Choroid plexus epithelial cell (primary cell): ENCODE results near the gene TNFRSF1B.

ENCODE experiments used
- DNase-seq: peaks from one replicate; pipeline ENCODE4 v3.0.0-alpha.2; 2010; ENCODE audit warnings: low read depth
- H3K4me3 ChIP-seq: 2 replicates; pipeline ENCODE4 v1.5.1; 2011; ENCODE audit warnings: low read depth, mild to moderate bottlenecking, control low read depth, low read length, moderate library complexity
- TF ChIP-seq, protein P1 (sequence below): conservative IDR thresholded peaks from 2 replicates; pipeline ENCODE4 v1.5.1; 2011; ENCODE audit warnings: low read depth, mild to moderate bottlenecking, control low read depth, inconsistent platforms, low read length, moderate library complexity

Gene TNFRSF1B

DNA sequence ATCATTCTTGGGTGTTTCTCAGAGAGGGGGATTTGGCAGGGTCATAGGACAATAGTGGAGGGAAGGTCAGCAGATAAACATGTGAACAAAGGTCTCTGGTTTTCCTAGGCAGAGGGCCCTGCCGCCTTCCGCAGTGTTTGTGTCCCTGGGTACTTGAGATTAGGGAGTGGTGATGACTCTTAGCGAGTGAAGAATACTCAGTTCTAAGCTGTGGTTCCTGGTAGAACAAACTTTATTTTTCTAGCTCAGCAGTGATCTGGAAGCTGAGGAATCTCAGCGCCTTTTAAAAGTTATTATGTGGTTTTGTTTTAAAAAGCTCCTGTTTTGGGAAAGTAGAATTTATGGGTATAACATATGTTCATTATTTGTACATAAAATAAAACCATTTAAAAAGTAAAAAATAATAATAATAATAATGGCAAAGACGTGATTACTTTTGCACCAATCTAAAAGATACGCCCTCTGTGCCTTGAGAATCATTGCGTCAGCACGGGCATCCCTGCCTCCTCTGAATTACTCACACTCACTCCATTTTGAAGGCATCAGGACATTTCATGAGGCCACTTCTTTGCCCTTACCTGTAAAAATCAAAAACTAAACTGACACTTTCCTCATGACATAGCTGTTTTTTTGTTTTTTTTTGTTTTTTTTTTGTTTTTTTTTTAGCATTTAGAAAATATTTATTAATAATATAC, 29.7 kb upstream of the TNFRSF1B start:
- no peak for DNase-seq
- H3K4me3 ChIP-seq, result no peak overlapping the region
- TF ChIP-seq, protein P1, sequence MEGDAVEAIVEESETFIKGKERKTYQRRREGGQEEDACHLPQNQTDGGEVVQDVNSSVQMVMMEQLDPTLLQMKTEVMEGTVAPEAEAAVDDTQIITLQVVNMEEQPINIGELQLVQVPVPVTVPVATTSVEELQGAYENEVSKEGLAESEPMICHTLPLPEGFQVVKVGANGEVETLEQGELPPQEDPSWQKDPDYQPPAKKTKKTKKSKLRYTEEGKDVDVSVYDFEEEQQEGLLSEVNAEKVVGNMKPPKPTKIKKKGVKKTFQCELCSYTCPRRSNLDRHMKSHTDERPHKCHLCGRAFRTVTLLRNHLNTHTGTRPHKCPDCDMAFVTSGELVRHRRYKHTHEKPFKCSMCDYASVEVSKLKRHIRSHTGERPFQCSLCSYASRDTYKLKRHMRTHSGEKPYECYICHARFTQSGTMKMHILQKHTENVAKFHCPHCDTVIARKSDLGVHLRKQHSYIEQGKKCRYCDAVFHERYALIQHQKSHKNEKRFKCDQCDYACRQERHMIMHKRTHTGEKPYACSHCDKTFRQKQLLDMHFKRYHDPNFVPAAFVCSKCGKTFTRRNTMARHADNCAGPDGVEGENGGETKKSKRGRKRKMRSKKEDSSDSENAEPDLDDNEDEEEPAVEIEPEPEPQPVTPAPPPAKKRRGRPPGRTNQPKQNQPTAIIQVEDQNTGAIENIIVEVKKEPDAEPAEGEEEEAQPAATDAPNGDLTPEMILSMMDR, result no peak

DNA sequence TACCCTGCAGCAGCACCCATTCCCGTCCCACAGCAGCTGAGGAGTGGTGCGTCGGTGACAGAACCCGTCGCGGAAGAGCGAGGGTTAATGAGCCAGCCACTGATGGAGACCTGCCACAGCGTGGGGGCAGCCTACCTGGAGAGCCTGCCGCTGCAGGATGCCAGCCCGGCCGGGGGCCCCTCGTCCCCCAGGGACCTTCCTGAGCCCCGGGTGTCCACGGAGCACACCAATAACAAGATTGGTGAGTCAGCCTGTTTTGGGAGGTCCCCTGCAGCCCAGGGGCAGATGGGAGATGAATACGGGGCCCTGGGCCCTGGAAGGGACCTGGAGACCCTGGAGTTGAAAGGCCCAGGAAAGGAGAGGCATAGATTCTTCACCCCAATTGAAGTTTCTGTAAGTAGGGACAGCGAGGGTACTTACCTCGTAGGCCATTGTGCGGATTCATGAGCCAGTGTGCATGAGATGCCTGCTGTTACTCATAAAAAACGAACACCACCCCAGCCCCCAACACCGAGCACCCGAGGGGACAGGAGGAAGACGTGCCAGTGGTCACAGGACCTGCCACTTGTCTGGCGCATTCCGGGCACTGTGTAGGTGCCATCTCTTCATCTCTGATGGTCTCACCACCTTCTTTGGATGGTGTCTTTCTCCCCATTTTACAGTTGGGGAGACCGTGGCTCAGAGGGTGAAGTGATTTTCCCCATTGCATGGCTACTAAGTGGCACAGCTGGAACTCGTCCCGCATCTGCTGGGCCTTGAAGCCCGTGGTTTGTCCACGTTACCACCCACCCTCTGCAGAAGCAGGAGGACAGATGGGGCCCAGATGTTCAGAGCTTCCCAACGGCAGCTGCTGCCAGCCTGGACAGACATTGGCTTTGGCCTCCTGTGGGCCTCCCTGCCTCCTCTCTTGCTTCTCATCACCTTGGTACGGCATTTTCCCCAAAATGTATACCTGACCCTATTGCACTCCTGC, 28.3 kb upstream of the TNFRSF1B start:
- DNase-seq, result no peak
- TF ChIP-seq, protein P1, result no peak

DNA sequence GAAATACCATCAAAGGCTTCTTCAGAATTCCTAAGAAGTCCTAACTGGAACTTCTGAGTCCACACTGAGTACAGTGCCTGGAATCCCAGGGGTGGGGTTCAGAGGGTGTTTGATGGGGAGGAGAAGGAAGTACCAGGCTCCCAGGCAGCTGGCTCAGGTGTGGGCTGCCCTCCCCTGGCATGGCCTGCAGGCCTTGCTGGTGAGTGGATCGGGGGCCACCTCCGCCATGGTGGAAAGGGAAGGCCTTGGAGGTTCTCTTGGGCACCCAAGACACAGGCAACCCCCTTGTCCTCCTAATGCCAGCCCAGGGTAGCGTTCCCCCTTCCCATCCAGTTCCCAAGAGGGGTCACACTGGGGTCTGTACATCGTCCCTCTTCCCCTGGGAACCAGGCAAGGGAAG, 26.8 kb upstream of the TNFRSF1B start:
- no peak for DNase-seq
- TF ChIP-seq, protein P1, result no peak
- H3K4me3 ChIP-seq, result no peak overlapping the region

More for the DNA sequence above, 28.3 kb upstream of the TNFRSF1B start:
- H3K4me3 ChIP-seq, result no peak overlapping the region

DNA sequence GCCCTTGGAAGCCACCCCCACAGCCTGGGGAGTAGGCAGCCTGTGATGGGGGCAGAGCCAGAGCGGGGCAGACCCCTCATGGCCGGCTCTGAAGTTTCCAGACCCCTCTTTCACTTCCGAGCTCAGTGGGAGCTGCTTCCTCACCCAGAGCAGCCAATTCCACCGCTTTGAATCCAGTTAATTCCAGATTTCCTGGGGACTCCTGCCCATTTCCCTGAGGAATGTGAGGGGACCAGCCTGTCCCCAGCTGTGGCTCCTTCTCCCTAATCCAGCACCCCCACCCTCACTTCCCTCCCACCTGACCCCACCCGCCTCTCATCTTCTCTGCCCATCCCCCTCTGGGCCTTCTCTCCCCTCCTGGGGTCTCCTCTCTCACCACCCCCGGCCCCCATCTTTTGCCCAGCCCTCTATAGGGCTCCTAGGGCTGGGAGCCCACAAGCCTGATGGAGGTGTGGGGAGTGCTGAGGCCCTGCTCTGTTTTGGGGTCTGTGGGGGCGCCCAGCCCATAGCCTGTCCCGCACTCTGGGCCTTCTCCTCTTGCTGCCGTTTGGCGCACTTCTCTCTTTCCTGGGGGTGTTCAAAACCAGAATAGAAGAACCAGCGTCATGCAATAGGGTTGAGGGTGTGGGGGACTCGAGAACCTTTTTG, 26.2 kb upstream of the TNFRSF1B start:
- TF ChIP-seq, protein P1, result no peak
- H3K4me3 ChIP-seq, result no peak overlapping the region
- DNase-seq, result no peak

DNA sequence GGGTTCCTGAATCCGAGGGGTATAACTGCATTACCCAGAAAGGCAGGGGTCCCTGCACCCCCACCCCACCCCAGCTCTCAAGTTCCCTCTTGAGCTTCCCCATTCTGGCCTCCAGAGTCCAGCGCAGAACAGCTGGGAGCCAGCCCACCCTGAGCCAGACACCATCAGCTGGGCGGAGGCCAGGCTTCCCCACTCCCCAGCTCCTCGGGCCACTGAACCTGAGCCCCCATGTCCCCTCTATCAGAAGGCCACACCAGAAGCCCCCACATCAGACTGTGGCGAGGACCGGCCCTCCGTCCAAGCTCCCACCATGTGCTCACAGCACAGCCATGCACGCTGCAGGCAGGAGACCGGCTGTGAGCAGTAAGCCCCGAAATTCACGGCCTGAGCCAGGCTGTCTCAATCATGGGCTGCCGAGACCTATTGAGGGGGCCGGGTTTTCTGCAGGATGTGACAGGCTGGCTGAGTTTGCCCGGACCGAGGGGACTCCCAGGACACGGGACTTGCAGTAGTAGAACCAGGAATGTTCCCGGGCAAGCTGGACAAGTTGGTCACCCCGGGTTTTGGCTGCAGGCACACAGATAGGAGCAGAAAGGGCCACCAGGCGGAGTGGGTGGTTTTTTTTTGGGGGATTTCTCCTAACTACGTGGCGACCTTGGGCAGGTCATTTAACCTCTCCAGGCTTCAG, 25.5 kb upstream of the TNFRSF1B start:
- TF ChIP-seq, protein P1, result no peak
- H3K4me3 ChIP-seq, result no peak overlapping the region
- DNase-seq, result no peak

DNA sequence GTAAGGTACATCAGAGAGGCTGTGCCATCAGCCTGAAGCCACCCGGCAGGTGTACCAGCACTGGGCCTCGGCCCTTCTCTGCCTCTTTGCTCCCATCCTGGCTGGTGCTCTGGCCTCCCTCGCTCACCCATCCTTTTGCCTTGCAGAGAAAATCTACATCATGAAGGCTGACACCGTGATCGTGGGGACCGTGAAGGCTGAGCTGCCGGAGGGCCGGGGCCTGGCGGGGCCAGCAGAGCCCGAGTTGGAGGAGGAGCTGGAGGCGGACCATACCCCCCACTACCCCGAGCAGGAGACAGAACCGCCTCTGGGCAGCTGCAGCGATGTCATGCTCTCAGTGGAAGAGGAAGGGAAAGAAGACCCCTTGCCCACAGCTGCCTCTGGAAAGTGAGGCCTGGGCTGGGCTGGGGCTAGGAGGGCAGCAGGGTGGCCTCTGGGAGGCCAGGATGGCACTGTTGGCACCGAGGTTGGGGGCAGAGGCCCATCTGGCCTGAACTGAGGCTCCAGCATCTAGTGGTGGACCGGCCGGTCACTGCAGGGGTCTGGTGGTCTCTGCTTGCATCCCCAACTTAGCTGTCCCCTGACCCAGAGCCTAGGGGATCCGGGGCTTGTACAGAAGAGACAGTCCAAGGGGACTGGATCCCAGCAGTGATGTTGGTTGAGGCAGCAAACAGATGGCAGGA, 24.5 kb upstream of the TNFRSF1B start:
- no peak for DNase-seq
- TF ChIP-seq, protein P1, result no peak
- no peak overlapping the region for H3K4me3 ChIP-seq
